K562 (cell line): ENCODE measurements around the gene BRD4. TPM values are rescaled to one million over a fixed set of nuclear protein-coding genes. Genes with fewer than 3 reads are reported as not detected.

Experiments used
- ATAC-seq: fragments of 200-7000 bp; cut with Tn5 transposase; 3 replicates; pipeline ENCODE4 v1.9.1; 2020; ENCODE audit warnings: moderate library complexity
- BruUV-seq: library from RNA; stranded (reverse); fragments of 400-500 nt; replicated peaks from 2 replicates; lab custom pipeline; 2021; lab: Mats Ljungman, UMichigan
- CTCF ChIA-PET: fragments of 300-600 bp; formaldehyde crosslinking; extraction: SDS; loops from one replicate; lab custom pipeline; 2021; ENCODE audit warnings: low intra/inter-chr PET ratio; lab: Yijun Ruan, JAX
- POLR2A ChIA-PET: fragments of 300-600, 350-650 bp; sonication (Branson Sonifier 250); formaldehyde crosslinking; extraction: SDS; loops from one replicate; lab custom pipeline; 2021; ENCODE audit warnings: antibody characterized with exemption, inconsistent platforms; lab: Yijun Ruan, JAX
- DNase-seq, 4 experiments: peaks; one replicate each; pipeline versions ENCODE4 v3.0.0 to v3.0.0-alpha.2; 2011 to 2018; ENCODE audit warnings: low spot score in 3 of 4, mixed read lengths in 3 of 4; ENCODE audit errors: extremely low read depth in 1 of 4
- FAIRE-seq: peaks from 2 replicates; lab custom pipeline; 2011; peaks lifted over from hg19 to GRCh38; lab: Jason Lieb, UNC
- H2AFZ ChIP-seq: 2 replicates; pipeline ENCODE4 v1.6.0; 2011; ENCODE audit warnings: low read depth, low read length, control low read depth, inconsistent platforms
- H3K27ac ChIP-seq: fragments of 200-600 bp; 3 replicates; pipeline ENCODE4 v1.8.0; 2011; ENCODE audit warnings: low read depth, mild to moderate bottlenecking, control low read depth, inconsistent platforms, low read length, moderate library complexity, mixed read lengths; ENCODE audit errors: extremely low read depth
- H3K27me3 ChIP-seq, 2 experiments: fragments of 300-600 bp in 1 of 2; 2 replicates in 1 of 2; 3 replicates in 1 of 2; pipeline versions ENCODE4 v1.6.0 to v1.8.0; 2011; ENCODE audit warnings: inconsistent platforms in 2 of 2, low read length in 2 of 2, mild to moderate bottlenecking in 1 of 2, mixed read lengths in 1 of 2, moderate library complexity in 1 of 2; ENCODE audit not compliant: control insufficient read depth in 2 of 2, insufficient read depth in 2 of 2
- H3K36me3 ChIP-seq: fragments of 300-600 bp; 3 replicates; pipeline ENCODE4 v1.8.0; 2011; ENCODE audit warnings: mild to moderate bottlenecking, low read length, inconsistent platforms; ENCODE audit not compliant: control insufficient read depth, insufficient read depth
- H3K4me1 ChIP-seq, 2 experiments: fragments of 200-600 bp in 1 of 2; replicated peaks in 1 of 2; 2 replicates in 1 of 2; 3 replicates in 1 of 2; pipeline versions ENCODE4 v1.5.1 to v1.8.0; 2011; ENCODE audit warnings: inconsistent platforms in 2 of 2, low read length in 2 of 2, mild to moderate bottlenecking in 1 of 2, mixed read lengths in 1 of 2, moderate library complexity in 1 of 2; ENCODE audit not compliant: control insufficient read depth in 2 of 2, insufficient read depth in 2 of 2
- H3K4me2 ChIP-seq: 2 replicates; pipeline ENCODE4 v1.6.1; 2011; ENCODE audit warnings: low read length, control low read depth, inconsistent platforms, mixed read lengths; ENCODE audit not compliant: insufficient read depth
- H3K4me3 ChIP-seq: fragments of 200-600 bp; sonication (generic), shearing (Covaris generic); 2 replicates; pipeline ENCODE4 v1.5.1; 2016; ENCODE audit warnings: control low read depth, inconsistent platforms
- H3K79me2 ChIP-seq: fragments of 200-600 bp; 3 replicates; pipeline ENCODE4 v1.8.0; 2011; ENCODE audit warnings: low read length, inconsistent platforms; ENCODE audit not compliant: control insufficient read depth, insufficient read depth
- H3K9ac ChIP-seq, 2 experiments: 2 replicates each; pipeline versions ENCODE4 v1.6.0 to v1.6.1; 2011; ENCODE audit warnings: low read depth in 2 of 2, low read length in 2 of 2, control low read depth in 1 of 2, inconsistent platforms in 1 of 2, mild to moderate bottlenecking in 1 of 2, mixed read lengths in 1 of 2; ENCODE audit not compliant: insufficient read depth in 1 of 2
- H3K9me1 ChIP-seq: one replicate; pipeline ENCODE4 v1.6.0; 2011; ENCODE audit warnings: inconsistent platforms, mild to moderate bottlenecking, low read length, moderate library complexity; ENCODE audit not compliant: control insufficient read depth, insufficient read depth
- H3K9me3 ChIP-seq: replicated peaks from 2 replicates; pipeline ENCODE4 v1.5.1; 2011; ENCODE audit warnings: low read depth, low read length, inconsistent platforms; ENCODE audit not compliant: control insufficient read depth, insufficient read depth
- H4K20me1 ChIP-seq: replicated peaks from 2 replicates; pipeline ENCODE4 v1.6.1; 2011; ENCODE audit warnings: low read length, inconsistent platforms, mixed read lengths; ENCODE audit not compliant: control insufficient read depth, insufficient read depth
- CTCF ChIP-seq, 3 experiments: IDR thresholded peaks in 2 of 3; conservative IDR thresholded peaks in 1 of 3; 2 replicates each; pipeline ENCODE4 v1.5.1; 2011 to 2012; ENCODE audit warnings: low read length in 3 of 3, mild to moderate bottlenecking in 3 of 3, control low read depth in 2 of 3, improper control_type of control experiment in 1 of 3, inconsistent platforms in 1 of 3, low read depth in 1 of 3, mixed read lengths in 1 of 3, moderate library complexity in 1 of 3; ENCODE audit not compliant: insufficient read depth in 2 of 3
- EZH2 ChIP-seq: IDR thresholded peaks from 2 replicates; pipeline ENCODE4 v1.6.1; 2012; ENCODE audit warnings: low read depth, mild to moderate bottlenecking, inconsistent platforms, low read length, borderline replicate concordance
- RBM15 ChIP-seq: fragments of 200-400 bp; formaldehyde crosslinking; IDR thresholded peaks from 2 replicates; pipeline ENCODE4 v1.6.1; 2018; ENCODE audit warnings: mild to moderate bottlenecking, low read length, moderate library complexity; ENCODE audit not compliant: insufficient read depth
- THRB ChIP-seq: fragments of 450-650 bp; formaldehyde crosslinking; conservative IDR thresholded peaks from 2 replicates; pipeline ENCODE4 v1.4.0; 2022; ENCODE audit warnings: mild to moderate bottlenecking, missing genetic modification characterization
- ZNF395 ChIP-seq: fragments of 200-800 bp; sonication (Bioruptor generic); IDR thresholded peaks from 2 replicates; pipeline ENCODE4 v1.6.1; 2017; ENCODE audit warnings: missing genetic modification characterization, missing compliant biosample characterization
- ZNF407 ChIP-seq: fragments of 450-650 bp; IDR thresholded peaks from 2 replicates; pipeline ENCODE4 v1.6.1; 2016; ENCODE audit warnings: low read depth
- ZNF583 ChIP-seq: fragments of 250-450 bp; sonication (Bioruptor Pico); IDR thresholded peaks from 2 replicates; pipeline ENCODE4 v1.4.0; 2020
- ZNF699 ChIP-seq: fragments of 250-450 bp; sonication (Bioruptor Pico); IDR thresholded peaks from 2 replicates; pipeline ENCODE4 v1.8.0; 2021; ENCODE audit warnings: mild to moderate bottlenecking, moderate library complexity; ENCODE audit not compliant: insufficient replicate concordance
- whole genome bisulfite sequencing: fragments of 100-300 bp; shearing (Covaris generic); methylation state at CpG from one replicate; pipeline ENCODE4 v1.1.6; 2016; ENCODE audit warnings: low coverage, mixed read lengths; ENCODE audit not compliant: insufficient coverage; ENCODE audit errors: missing lambda C conversion rate; 5-methylcytosine and 5-hydroxymethylcytosine counted together
- in situ Hi-C: fragments of 300-500 bp; cut with MboI; formaldehyde crosslinking; loops from 4 replicates; pipeline ENCODE4 v1.15.0; 2018; ENCODE audit warnings: inconsistent platforms, mixed read lengths
- intact Hi-C: fragments of 100-400 bp; cut with micrococcal nuclease; formaldehyde crosslinking; loops from 2 replicates; pipeline ENCODE4 v1.14.2; 2022
- polyA plus RNA-seq, 8 experiments: library from polyadenylated mRNA; depleted of rRNA in 4 of 8; stranded (reverse) in 5 of 8; unstranded in 3 of 8; fragments of >200 nt; fragmentation: Nextera tagmentation in 2 of 8; fragmentation: Illumina TruSeq in 1 of 8; extraction: Ambion mirVana in 2 of 8; extraction: Trizol in 1 of 8; gene quantifications; 2 replicates each; pipeline versions ENCODE4 v1.2.1 to v1.2.3, GENCODE V29; 2011 to 2014; ENCODE audit warnings: inconsistent platforms in 1 of 8, missing spikeins in 1 of 8
- total RNA-seq, 7 experiments: library from RNA; depleted of rRNA in 6 of 7; stranded (reverse); fragments of >200 nt in 6 of 7; fragmentation: Illumina TruSeq in 2 of 7; extraction: Trizol in 2 of 7; gene quantifications; 2 replicates each; pipeline versions ENCODE4 v1.2.1 to v1.2.3, GENCODE V29; 2011 to 2021; ENCODE audit warnings: low replicate concordance in 1 of 7

Gene BRD4
- total and polyA plus RNA-seq, 9 of the 15 experiments (the other 6 are each of a cell fraction or from before 2014, with no cell fraction given) = 1.8 to 105 (median 15.6) TPM

- ChIA-PET CTCF (no interaction called here), POLR2A (interaction anchor here (1.1 kb wide), 1 partner anchor 14 kb away, joined by 4 read pairs; the partner anchor contains the start of gene AKAP8)
- intact Hi-C loops = no loop called here
- Histone ChIP-seq H3K27me3 (no peaks in the 10 kb centered on the region), H3K9me3 (no peaks in the 10 kb centered on the region), H3K9ac (no peak overlapping the region), H3K4me2 (no peak overlapping the region), H2AFZ (no peak overlapping the region), H3K4me3 (no peak overlapping the region), H3K4me1 (no peaks in the 10 kb centered on the region), H3K27ac (no peak overlapping the region), H3K9me1 (no peaks in the 10 kb centered on the region), H4K20me1 (no peaks in the 10 kb centered on the region), H3K79me2 (no peaks in the 10 kb centered on the region; the same call in 2 of the 3 replicates), H3K36me3 (peaks cover 74% of the 10 kb centered on the region; the same call in 2 of the 3 replicates)
- no peak for DNase-seq
- ATAC-seq = peak; percentile 53
- in situ Hi-C loops = no loop called here
- 93% methylated on average over 3 of the region's 6 CpGs for WGBS
- no peak for FAIRE-seq
- BruUV-seq = no TSS peak
- TF ChIP-seq RBM15 (no peak), ZNF583 (CRISPR knock-in tag) (no peak), CTCF (IDR thresholded peaks at IDR 0.05 in 2 of 3, conservative IDR thresholded peaks at IDR 0.05 in 1 of 3; ENCODE audit: insufficient read depth in 2 of 3, low read depth in 1 of 3, low read length in 3 of 3) (peak in 1 of 3 experiments; percentile 34; a peak in 1 of 6 replicates), ZNF395 (CRISPR knock-in tag) (no peak), ZNF699 (CRISPR knock-in tag) (no peak), THRB (CRISPR knock-in tag) (no peak), EZH2 (no peak), ZNF407 (no peak)
These were observed 32.9 kb upstream of the BRD4 start for GRCh38 chr19:15365264-15365663.
